Measurements from ENCODE around the gene NDUFB1.

Gene NDUFB1

GRCh38 chr14:92088494-92088893 lies 33.0 kb downstream of the NDUFB1 start:
- ChIA-PET POLR2A (no interaction called here), CTCF (no interaction called here)
- TF ChIP-seq PKNOX1 (IDR thresholded peaks at IDR 0.05) (no peak), TARDBP (IDR thresholded peaks at IDR 0.05) (no peak), L3MBTL2 (conservative IDR thresholded peaks at IDR 0.05) (no peak), ARNT (IDR thresholded peaks at IDR 0.05) (no peak), CTBP1 (IDR thresholded peaks at IDR 0.05; ENCODE audit: borderline replicate concordance) (no peak), LEF1 (IDR thresholded peaks at IDR 0.05; ENCODE audit: borderline replicate concordance) (no peak), NFRKB (IDR thresholded peaks at IDR 0.05) (no peak), SUZ12 (IDR thresholded peaks at IDR 0.05) (no peak), HDGF (IDR thresholded peaks at IDR 0.05; ENCODE audit: borderline replicate concordance) (no peak), FOXM1 (IDR thresholded peaks at IDR 0.05; ENCODE audit: borderline replicate concordance) (no peak), FOXA1 (IDR thresholded peaks at IDR 0.05) (no peak), ZNF384 (IDR thresholded peaks at IDR 0.05) (no peak)
- no peak for DNase-seq (ENCODE audit: extremely low spot score)

- ChIA-PET POLR2A (no interaction called here), CTCF (no interaction called here)
- TF ChIP-seq NFRKB (IDR thresholded peaks at IDR 0.05) (no peak), SUZ12 (IDR thresholded peaks at IDR 0.05) (no peak), ZNF384 (IDR thresholded peaks at IDR 0.05) (no peak), LEF1 (IDR thresholded peaks at IDR 0.05; ENCODE audit: borderline replicate concordance) (no peak), FOXM1 (IDR thresholded peaks at IDR 0.05; ENCODE audit: borderline replicate concordance) (no peak), FOXK2 (IDR thresholded peaks at IDR 0.05) (no peak), L3MBTL2 (conservative IDR thresholded peaks at IDR 0.05) (no peak)
- DNase-seq (ENCODE audit: extremely low spot score): no peak
These were observed 47.0 kb downstream of the NDUFB1 start for GRCh38 chr14:92074555-92074954.

Measured in HEK293T (cell line).